ENCODE data around the gene CCDC82. TPM values are rescaled to one million over a fixed set of nuclear protein-coding genes. Genes with fewer than 3 reads are reported as not detected.

Gene CCDC82
- total RNA-seq, 1 donor from 2014 or later: 19.6 TPM

DNA sequence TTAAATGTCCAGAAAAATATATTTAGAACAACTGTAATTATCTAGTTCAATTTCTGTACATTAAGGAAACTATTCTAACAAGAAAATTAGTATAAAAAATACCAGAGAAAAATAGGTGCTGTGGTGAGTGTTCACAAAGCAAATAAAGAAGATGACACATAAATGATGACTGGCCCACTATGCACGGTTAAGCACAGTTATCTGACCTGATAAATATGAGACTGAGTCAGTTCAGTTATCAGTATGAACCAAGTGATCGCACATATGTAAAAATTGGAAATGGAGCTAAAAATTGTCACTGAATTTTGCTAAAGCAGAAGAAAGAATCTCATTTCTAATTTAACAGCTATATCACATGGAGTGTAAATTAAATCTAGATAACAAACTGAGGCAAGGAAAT is 27.9 kb downstream of the CCDC82 start:
- DNase-seq (ENCODE audit: low spot score): no peak

GRCh38 chr11:96358321-96358720 is 31.4 kb downstream of the CCDC82 start:
- DNase-seq (ENCODE audit: low spot score): no peak

DNA sequence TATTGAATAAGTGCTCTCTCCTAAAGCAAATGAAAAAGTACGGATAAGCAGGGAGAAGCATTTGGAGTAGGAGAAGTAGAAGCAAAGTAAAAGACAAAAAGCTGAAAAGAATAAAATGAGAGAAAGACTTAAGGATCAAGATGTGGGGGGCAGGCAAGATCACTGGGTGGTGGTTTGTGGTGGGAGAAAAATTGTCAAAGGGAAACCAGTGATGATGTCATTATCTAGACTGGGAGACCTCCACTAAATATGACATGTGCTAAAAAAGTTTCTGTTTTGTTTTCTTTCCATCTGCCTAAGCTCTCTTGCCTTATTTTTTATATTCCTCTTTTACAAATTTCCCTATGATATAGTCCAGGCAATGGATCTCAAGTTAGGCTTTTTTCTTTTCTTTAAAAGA is 31.9 kb downstream of the CCDC82 start:
- DNase-seq (ENCODE audit: low spot score): no peak

GRCh38 chr11:96356848-96357247 is 32.9 kb downstream of the CCDC82 start:
- no peak for DNase-seq (ENCODE audit: low spot score)

GRCh38 chr11:96342961-96343711 is 46.6 kb downstream of the CCDC82 start, which contains the start of gene MAML2:
Gene MAML2 (minus strand): TSS chr11:96343195. CDS start chr11:96341895, 1,300 bp downstream.
- DNase-seq (ENCODE audit: low spot score): peak; percentile 94

GRCh38 chr11:96342014-96342960 is 47.4 kb downstream of the CCDC82 start:
- DNase-seq (ENCODE audit: low spot score): no peak

DNA sequence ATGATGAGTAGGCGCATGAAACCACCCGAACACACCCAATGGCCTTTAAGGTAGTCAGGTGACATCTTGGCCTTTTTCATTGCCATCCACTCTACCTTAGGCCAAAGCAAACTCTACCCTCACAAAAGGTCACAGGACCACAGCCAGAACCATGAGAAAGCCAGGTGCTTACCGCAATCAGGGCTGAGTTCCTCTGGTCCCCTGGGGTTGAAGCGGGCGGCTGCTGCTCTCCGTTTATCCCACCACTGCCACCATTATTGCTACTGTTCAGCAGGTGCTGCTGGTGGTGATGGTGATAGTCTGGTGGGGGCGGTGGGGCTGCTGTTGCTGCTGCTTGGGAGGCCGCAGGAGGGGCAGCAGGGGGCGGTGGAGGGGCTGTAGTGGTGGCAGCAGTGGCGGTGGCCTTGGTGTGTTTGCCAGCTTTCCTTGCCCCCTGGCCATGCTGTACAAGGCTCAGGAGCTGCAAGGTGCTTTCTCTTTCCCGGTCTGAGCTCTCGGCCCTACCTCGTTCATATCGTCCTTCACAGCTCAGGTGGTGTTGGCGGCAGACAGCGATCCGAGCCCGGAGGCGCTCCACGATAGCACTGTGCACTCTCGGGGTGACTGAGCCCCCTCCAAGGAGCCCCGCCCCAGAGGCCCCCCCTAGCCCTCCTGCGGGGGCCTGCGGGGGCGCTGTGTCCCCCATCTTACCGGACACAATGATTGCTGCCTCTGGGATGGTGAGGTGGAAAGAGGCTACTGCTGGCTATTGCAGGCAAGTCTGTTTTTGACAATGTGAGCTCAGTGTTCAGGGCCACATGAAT is 48.3 kb downstream of the CCDC82 start:
- peak; percentile 44 for DNase-seq (ENCODE audit: low spot score)

- no peak for DNase-seq (ENCODE audit: low spot score)
Measured at GRCh38 chr11:96340555-96340885, 49.2 kb downstream of the CCDC82 start.

- DNase-seq (ENCODE audit: low spot score): no peak
Measured at GRCh38 chr11:96339706-96340554, 49.8 kb downstream of the CCDC82 start.

GRCh38 chr11:96338910-96339705 is 50.6 kb downstream of the CCDC82 start:
- DNase-seq (ENCODE audit: low spot score): no peak

DNA sequence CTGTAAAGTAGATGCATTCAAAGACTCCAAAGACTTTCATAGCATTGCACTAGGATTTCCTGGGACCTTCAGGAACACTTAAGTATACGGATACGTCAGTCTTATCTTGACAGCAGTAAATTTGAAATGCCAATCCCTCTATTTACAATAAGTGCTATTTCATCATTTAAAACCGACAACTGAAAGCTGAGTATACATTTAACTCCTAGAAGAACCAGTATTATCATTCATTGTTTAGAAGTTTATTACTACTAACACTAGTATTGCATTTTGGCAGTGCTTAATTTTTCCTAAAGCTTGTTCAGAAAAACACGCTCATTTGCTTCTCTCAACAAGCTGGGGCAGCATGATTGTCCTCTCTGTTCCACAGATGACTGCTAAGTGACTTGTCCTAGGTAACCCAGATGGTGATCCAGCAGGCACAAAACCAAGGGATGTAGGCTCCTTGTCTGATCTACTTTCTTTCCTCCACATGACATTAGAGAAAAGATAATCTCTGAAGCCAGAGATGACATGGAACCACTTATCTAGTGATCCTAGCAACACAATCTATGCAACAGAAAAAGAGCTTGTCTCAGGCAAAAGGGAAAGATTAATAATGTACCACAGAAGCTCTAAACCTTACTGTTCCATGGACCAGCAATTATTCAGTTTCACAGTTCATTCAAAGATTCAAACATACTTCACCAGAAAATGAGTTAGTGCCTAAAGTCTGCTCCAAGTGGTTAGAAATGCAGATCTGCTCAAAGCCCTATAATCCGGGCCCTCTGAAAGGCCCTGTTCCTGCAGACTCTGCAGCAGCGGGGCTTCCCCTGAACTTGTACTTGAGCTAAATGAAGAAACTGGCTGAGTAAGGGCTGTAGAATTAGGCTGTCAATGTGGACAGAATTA is 51.9 kb downstream of the CCDC82 start:
- DNase-seq (ENCODE audit: low spot score): no peak

- DNase-seq (ENCODE audit: low spot score): no peak
Measured at GRCh38 chr11:96335388-96335787, 54.3 kb downstream of the CCDC82 start.

- no peak for DNase-seq (ENCODE audit: low spot score)
Measured at GRCh38 chr11:96334219-96334618, 55.5 kb downstream of the CCDC82 start.

DNA sequence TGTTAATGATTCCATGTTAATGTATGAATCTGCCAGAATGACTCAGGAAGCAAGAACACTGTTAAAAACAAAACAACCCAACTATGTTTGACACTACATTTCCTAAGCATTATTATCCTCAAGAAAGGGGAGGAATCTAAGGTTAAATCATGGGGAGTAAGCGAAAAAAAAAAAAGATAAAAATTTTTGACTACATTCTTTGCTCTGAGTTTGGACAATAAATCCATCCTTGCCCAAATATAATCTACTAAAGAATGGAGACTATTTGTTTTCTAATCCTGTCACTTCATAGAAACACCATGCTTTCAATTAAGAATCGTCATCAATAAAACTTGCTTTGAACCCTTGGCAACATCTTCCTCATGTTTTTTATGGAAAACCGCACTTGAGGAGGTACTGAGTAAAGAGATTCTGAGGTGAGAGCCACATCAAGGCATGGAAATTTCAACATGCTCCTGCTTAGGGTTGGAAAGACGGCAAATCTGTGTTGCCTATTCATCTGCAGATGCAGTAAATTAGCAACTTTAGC is 56.5 kb downstream of the CCDC82 start:
- no peak for DNase-seq (ENCODE audit: low spot score)

- no peak for DNase-seq (ENCODE audit: low spot score)
Measured at GRCh38 chr11:96332126-96332771, 57.5 kb downstream of the CCDC82 start.

DNA sequence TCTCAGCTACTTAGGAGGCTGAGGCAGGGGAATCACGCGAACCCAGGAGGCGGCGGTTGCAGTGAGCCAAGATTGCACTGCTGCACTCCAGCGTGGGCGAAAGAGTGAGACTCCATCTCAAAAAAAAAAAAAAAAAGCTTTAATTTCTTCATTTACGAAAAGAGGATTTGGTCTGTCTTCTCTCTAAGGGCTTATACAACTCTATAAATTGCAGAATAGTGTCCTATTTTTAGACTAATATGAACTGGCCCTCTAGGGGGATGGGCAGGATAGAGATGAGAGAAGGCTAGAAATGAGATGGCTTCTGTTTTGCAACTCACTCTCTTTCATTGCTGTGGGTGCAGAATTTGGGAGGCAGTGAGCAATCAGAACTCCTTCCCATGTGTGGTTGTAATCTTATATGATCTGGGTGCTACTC is 58.0 kb downstream of the CCDC82 start:
- DNase-seq (ENCODE audit: low spot score): no peak

GRCh38 chr11:96330511-96330859 is 59.2 kb downstream of the CCDC82 start:
- DNase-seq (ENCODE audit: low spot score): no peak

DNA sequence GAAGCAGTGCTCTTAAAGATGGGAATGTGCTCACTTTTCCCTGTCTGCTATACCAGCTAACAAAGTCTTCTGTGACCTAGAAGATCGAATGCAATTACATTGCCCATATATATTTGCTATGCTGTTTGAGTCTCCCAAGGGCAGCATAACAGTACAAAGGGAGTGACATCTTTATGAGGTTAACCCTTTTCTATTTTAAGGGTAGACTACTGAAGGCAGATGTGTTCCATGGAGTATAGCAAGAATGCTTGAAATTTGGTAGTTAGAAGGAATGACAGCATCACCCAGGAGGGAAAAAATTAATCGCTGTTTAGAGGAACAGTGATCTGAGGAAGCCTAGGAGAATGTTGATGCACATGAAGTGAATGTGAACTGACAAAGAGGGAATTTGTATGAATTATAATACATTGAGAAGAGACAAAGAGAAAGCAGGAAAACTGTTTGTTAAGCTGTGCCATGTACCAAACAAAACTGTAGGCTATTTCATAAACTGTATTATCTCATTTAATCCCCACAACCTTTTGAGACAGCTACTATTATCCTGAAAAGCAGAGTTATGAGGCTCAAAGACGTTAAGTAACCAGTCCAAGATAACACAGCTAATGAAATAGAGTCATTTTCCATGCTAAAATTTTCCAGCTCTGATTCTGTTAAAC is 59.7 kb downstream of the CCDC82 start:
- no peak for DNase-seq (ENCODE audit: low spot score)

All from mucosa of gallbladder (tissue), 1 donor.